ENCODE results near the gene ORMDL1.

DNA sequence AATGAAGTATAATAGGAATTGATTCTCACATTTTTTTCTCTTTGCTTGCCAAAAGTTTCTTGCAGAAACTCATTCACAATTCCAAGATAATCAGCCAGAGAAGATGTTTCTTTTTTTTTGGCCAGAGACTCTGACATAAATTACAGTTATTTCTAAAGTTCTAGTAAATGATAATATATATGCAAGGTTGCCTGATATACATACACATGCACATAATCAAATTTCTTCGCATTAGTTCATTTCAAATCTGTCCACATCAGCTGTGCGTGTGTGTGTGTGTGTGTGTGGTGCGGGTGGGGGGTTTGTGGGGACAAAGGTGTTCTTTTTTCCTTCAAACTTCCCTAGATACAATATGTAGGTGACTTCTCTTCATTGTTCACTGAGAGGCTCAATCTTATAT is 54.7 kb downstream of the ORMDL1 start:
- TF ChIP-seq EZH2 (IDR thresholded peaks at IDR 0.05) (no peak), POLR2AphosphoS5 (IDR thresholded peaks at IDR 0.05; ENCODE audit: borderline replicate concordance, low read depth, low read length) (no peak)

All from SK-N-MC (cell line).